Neuronal stem cell (in vitro differentiated cells): ENCODE data around the gene SOX5.

Experiments used
- DNase-seq: peaks from one replicate; pipeline ENCODE4 v3.0.0-alpha.2; 2013; ENCODE audit warnings: low spot score
- H2AFZ ChIP-seq: one replicate; pipeline ENCODE4 v1.6.1; 2013; ENCODE audit warnings: mild to moderate bottlenecking, low read length, inconsistent platforms
- H2AK5ac ChIP-seq: 2 replicates; pipeline ENCODE4 v1.6.1; 2013; ENCODE audit warnings: low read depth, mild to moderate bottlenecking, inconsistent platforms, low read length, moderate library complexity, mixed read lengths
- H2BK120ac ChIP-seq: 2 replicates; pipeline ENCODE4 v1.6.1; 2013; ENCODE audit warnings: low read depth, mild to moderate bottlenecking, inconsistent platforms, low read length, moderate library complexity, mixed read lengths
- H2BK12ac ChIP-seq: one replicate; pipeline ENCODE4 v1.6.1; 2013; ENCODE audit warnings: low read length, inconsistent platforms
- H2BK15ac ChIP-seq: 2 replicates; pipeline ENCODE4 v1.6.1; 2013; ENCODE audit warnings: mild to moderate bottlenecking, low read length, inconsistent platforms, mixed read lengths
- H2BK5ac ChIP-seq: one replicate; pipeline ENCODE4 v1.6.1; 2013; ENCODE audit warnings: inconsistent platforms, mild to moderate bottlenecking, low read length, moderate library complexity
- H3K14ac ChIP-seq: one replicate; pipeline ENCODE4 v1.6.1; 2013; ENCODE audit warnings: low read length, inconsistent platforms
- H3K18ac ChIP-seq: 2 replicates; pipeline ENCODE4 v1.6.1; 2013; ENCODE audit warnings: low read length, inconsistent platforms
- H3K23ac ChIP-seq: 2 replicates; pipeline ENCODE4 v1.6.1; 2013; ENCODE audit warnings: low read depth, mild to moderate bottlenecking, mixed read lengths, low read length, inconsistent platforms; ENCODE audit not compliant: poor library complexity
- H3K27ac ChIP-seq: replicated peaks from 3 replicates; pipeline ENCODE4 v1.5.1; 2013; ENCODE audit warnings: low read length, inconsistent platforms
- H3K27me3 ChIP-seq, 3 experiments: 2 replicates each; pipeline ENCODE4 v1.6.1; 2013; ENCODE audit warnings: low read length in 3 of 3, mild to moderate bottlenecking in 2 of 3, inconsistent platforms in 1 of 3, low read depth in 1 of 3, mixed read lengths in 1 of 3, moderate library complexity in 1 of 3; ENCODE audit not compliant: control insufficient read depth in 3 of 3, insufficient read depth in 3 of 3
- H3K36me3 ChIP-seq, 2 donors: replicated peaks in 1 of 2; 2 replicates each; pipeline ENCODE4 v1.6.1; 2013; ENCODE audit warnings: low read length in 2 of 2; ENCODE audit not compliant: control insufficient read depth in 2 of 2, insufficient read depth in 2 of 2
- H3K4ac ChIP-seq: 2 replicates; pipeline ENCODE4 v1.6.1; 2013; ENCODE audit warnings: inconsistent platforms, mild to moderate bottlenecking, low read length, moderate library complexity
- H3K4me1 ChIP-seq, 2 donors: 1 replicate in 1 of 2; 2 replicates in 1 of 2; pipeline ENCODE4 v1.6.1; 2013; ENCODE audit warnings: low read length in 2 of 2, low read depth in 1 of 2; ENCODE audit not compliant: control insufficient read depth in 2 of 2, insufficient read depth in 1 of 2
- H3K4me2 ChIP-seq: one replicate; pipeline ENCODE4 v1.6.1; 2013; ENCODE audit warnings: mild to moderate bottlenecking, low read length, inconsistent platforms; ENCODE audit not compliant: insufficient read depth, poor library complexity, severe bottlenecking
- H3K4me3 ChIP-seq, 2 donors: 2 replicates each; pipeline ENCODE4 v1.5.1; 2013; ENCODE audit warnings: low read length in 2 of 2, mild to moderate bottlenecking in 2 of 2, inconsistent platforms in 1 of 2, moderate library complexity in 1 of 2
- H3K79me1 ChIP-seq: one replicate; pipeline ENCODE4 v1.6.1; 2013; ENCODE audit warnings: low read depth, mild to moderate bottlenecking, inconsistent platforms, low read length, moderate library complexity
- H3K9ac ChIP-seq: one replicate; pipeline ENCODE4 v1.6.1; 2013; ENCODE audit warnings: mild to moderate bottlenecking, low read depth, low read length, inconsistent platforms; ENCODE audit not compliant: poor library complexity
- H3K9me3 ChIP-seq, 2 donors: replicated peaks in 1 of 2; 2 replicates each; pipeline versions ENCODE3 to v1.6.1; 2013; ENCODE audit warnings: low read length in 2 of 2, mild to moderate bottlenecking in 2 of 2, inconsistent platforms in 1 of 2, low read depth in 1 of 2, mixed read lengths in 1 of 2, moderate library complexity in 1 of 2; ENCODE audit not compliant: control insufficient read depth in 2 of 2, insufficient read depth in 1 of 2
- H4K8ac ChIP-seq: one replicate; pipeline ENCODE4 v1.6.1; 2013; ENCODE audit warnings: low read depth, mild to moderate bottlenecking, inconsistent platforms, low read length, moderate library complexity
- H4K91ac ChIP-seq: one replicate; pipeline ENCODE4 v1.6.1; 2013; ENCODE audit warnings: low read length, low read depth, mild to moderate bottlenecking, inconsistent platforms; ENCODE audit not compliant: poor library complexity
- WGBS, 2 donors: extraction: QIAGEN DNeasy Blood & Tissue Kit; methylation state at CpG; one replicate each; pipeline ENCODE4 v1.1.7; 2013; ENCODE audit warnings: missing lambda C conversion rate in 2 of 2, mixed read lengths in 1 of 2; ENCODE audit not compliant: insufficient read length in 2 of 2, insufficient replicate concordance in 1 of 2; ENCODE audit errors: extremely low coverage in 2 of 2; 5-methylcytosine and 5-hydroxymethylcytosine counted together

SOX5 gene

DNA sequence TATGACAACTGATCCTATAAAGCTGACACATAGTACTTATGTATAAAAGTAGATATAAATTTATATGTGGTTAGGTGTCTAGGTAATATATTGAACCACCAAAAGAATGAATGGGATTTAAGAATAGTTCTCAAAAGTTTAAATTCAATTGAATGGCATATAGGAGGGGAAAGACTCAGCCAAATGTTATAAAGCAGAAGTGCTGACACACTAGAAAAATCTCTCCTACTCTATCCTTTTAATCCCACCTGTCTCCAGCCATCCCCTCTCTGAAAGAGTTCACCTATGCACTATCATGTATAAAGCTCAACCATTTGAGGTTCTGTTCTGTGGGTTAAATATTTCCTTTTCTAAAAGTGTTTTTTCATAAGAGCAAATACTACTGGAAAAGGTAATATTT lies 400.7 kb downstream of the SOX5 start:
- Histone ChIP-seq H3K9me3 (no peaks in the 10 kb centered on the region), H3K9ac (no peak overlapping the region), H3K23ac (no peak overlapping the region), H3K36me3 (peaks cover 6 to 23% of the 10 kb centered on the region in 2 donors), H2AK5ac (no peak overlapping the region), H3K4ac (no peak overlapping the region), H2BK5ac (no peak overlapping the region), H3K27me3 (no peaks in the 10 kb centered on the region), H3K14ac (no peak overlapping the region), H3K4me2 (no peak overlapping the region), H3K4me3 (no peak overlapping the region), H3K79me1 (no peaks in the 10 kb centered on the region), H3K4me1 (no peaks in the 10 kb centered on the region), H4K91ac (no peak overlapping the region), H4K8ac (no peak overlapping the region), H2BK12ac (no peak overlapping the region), H3K18ac (no peak overlapping the region), H3K27ac (no peak overlapping the region), H2BK15ac (no peak overlapping the region), H2BK120ac (no peak overlapping the region), H2AFZ (no peak overlapping the region)
- no peak for DNase-seq

DNA sequence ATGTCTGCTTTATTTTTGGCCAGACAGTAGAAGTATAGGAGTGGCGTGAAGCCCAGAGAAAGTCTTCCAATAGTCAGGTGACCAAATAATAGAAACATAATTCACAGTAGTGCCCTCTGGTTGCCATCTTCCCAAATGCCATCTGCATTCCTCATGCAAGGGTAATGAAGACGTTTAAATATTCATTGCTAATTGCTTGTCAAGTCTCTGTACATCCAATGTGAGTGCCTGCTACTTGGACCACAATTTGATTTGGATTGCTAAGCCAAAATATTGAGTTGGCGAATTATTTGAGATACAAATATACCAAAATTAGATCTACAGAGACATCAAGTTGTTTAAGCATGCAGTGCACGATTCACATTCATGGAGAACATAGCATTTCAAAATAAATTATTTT lies 402.7 kb downstream of the SOX5 start:
- H3K27me3 ChIP-seq, result no peaks in the 10 kb centered on the region
- no peak overlapping the region for H2AK5ac ChIP-seq
- H3K4me2 ChIP-seq, result no peak overlapping the region
- H3K27ac ChIP-seq, result no peak overlapping the region
- H3K79me1 ChIP-seq, result no peaks in the 10 kb centered on the region
- H4K8ac ChIP-seq, result no peak overlapping the region
- no peak overlapping the region for H3K9ac ChIP-seq
- no peak overlapping the region for H2BK120ac ChIP-seq
- no peak overlapping the region for H2AFZ ChIP-seq
- no peak for DNase-seq
- H3K9me3 ChIP-seq, result no peaks in the 10 kb centered on the region
- H3K18ac ChIP-seq, result no peak overlapping the region
- H2BK15ac ChIP-seq, result no peak overlapping the region
- H3K4me3 ChIP-seq, result no peak overlapping the region
- no peak overlapping the region for H3K14ac ChIP-seq
- no peak overlapping the region for H2BK12ac ChIP-seq
- no CpG with 5 or more reads among the region's 4 CpGs for WGBS, 2 donors
- H3K4ac ChIP-seq, result no peak overlapping the region
- H3K36me3 ChIP-seq, result peaks cover 9 to 43% of the 10 kb centered on the region in 2 donors
- no peak overlapping the region for H4K91ac ChIP-seq
- no peak overlapping the region for H2BK5ac ChIP-seq
- no peaks in the 10 kb centered on the region for H3K4me1 ChIP-seq
- no peak overlapping the region for H3K23ac ChIP-seq

DNA sequence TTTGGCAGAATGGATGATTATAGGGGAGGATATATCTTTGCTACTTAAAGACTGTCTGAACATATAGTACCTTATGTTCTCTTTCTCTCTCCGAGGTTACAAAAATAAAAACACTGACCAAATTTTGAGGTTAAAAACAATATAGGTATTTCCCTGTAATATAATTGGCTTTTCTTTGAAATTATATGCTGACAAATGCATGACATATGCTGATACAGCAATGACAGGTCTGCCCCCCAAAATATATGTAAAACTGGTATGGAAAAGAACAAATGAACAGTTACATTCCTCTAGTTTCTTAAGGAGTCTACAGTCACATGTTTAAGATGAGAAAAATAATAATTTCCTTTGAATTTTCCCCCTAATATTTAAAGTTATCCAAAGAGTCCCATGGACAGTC lies 405.7 kb downstream of the SOX5 start:
- no peak overlapping the region for H3K4me2 ChIP-seq
- no peaks in the 10 kb centered on the region for H3K4me1 ChIP-seq
- H2AK5ac ChIP-seq, result no peak overlapping the region
- no peak overlapping the region for H2BK15ac ChIP-seq
- H3K9ac ChIP-seq, result no peak overlapping the region
- H3K14ac ChIP-seq, result no peak overlapping the region
- no peak overlapping the region for H2BK120ac ChIP-seq
- no peak overlapping the region for H2BK5ac ChIP-seq
- H3K4me3 ChIP-seq, result no peak overlapping the region
- H3K27me3 ChIP-seq, result no peaks in the 10 kb centered on the region
- H3K23ac ChIP-seq, result no peak overlapping the region
- no peak overlapping the region for H2AFZ ChIP-seq
- no peak for DNase-seq
- H3K36me3 ChIP-seq, result peaks cover 11 to 66% of the 10 kb centered on the region in 2 donors
- H3K9me3 ChIP-seq, result no peaks in the 10 kb centered on the region
- H3K4ac ChIP-seq, result no peak overlapping the region
- no peak overlapping the region for H3K18ac ChIP-seq
- H3K79me1 ChIP-seq, result peaks cover 2% of the 10 kb centered on the region
- no peak overlapping the region for H4K91ac ChIP-seq
- H2BK12ac ChIP-seq, result no peak overlapping the region
- WGBS, 2 donors, result no CpG with 5 or more reads among the region's 1 CpG
- H4K8ac ChIP-seq, result no peak overlapping the region
- no peak overlapping the region for H3K27ac ChIP-seq

DNA sequence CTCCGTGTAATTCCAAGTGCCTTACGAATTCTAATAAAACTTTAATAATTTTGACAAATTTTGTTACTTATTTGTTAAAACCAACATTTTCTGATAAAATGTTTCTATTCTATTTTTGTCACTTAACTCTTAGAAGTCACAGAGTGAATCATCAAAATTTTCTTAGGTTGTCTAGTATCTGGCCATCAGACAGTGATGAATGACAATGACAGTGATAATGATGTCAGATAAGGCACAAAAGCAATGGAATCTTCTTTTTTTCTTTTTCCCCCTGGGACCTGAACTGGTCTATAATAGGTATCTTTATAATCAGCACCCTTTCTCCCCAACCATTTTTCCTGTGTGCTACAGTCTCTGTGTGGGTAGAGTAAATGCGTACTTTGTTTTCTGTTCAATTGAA lies 407.3 kb downstream of the SOX5 start:
- Histone ChIP-seq H3K18ac (no peak overlapping the region), H3K23ac (no peak overlapping the region), H3K4me2 (no peak overlapping the region), H2AK5ac (no peak overlapping the region), H3K79me1 (peaks cover 2% of the 10 kb centered on the region), H3K4me1 (no peaks in the 10 kb centered on the region), H3K9me3 (no peaks in the 10 kb centered on the region), H2BK12ac (no peak overlapping the region), H2AFZ (no peak overlapping the region), H3K9ac (no peak overlapping the region), H2BK5ac (no peak overlapping the region), H4K91ac (no peak overlapping the region), H2BK15ac (no peak overlapping the region), H3K27ac (no peak overlapping the region), H3K27me3 (no peaks in the 10 kb centered on the region), H2BK120ac (no peak overlapping the region), H3K4me3 (no peak overlapping the region), H3K4ac (no peak overlapping the region), H3K14ac (no peak overlapping the region), H4K8ac (no peak overlapping the region), H3K36me3 (peaks cover 8 to 79% of the 10 kb centered on the region in 2 donors)
- WGBS, 2 donors, result no CpG with 5 or more reads among the region's 3 CpGs
- DNase-seq, result no peak
